ENCODE measurements around the gene CCDC6. TPM values are rescaled to one million over a fixed set of nuclear protein-coding genes. Genes with fewer than 3 reads are reported as not detected.

CCDC6 gene
- polyA plus RNA-seq, 1 donor from 2014 or later = 20.1 TPM

DNA sequence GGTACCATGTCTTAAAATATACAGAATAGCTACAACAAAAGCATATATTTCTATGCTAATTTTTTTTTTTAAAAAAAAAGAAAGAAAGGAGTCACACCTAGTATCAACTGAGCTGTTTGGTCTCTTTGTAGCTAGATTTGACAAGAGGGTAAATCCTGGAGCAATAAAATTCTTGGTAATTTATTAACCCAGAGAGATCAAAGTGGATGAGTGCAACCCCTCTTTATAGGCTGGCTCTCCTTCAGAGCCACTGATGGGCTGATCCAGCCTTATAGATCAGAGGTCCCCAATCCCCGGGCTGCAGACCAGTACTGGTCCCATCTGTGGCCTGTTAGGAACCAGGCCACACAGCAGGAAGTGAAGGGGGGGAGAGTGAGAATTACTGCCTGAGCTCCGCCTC is 133.3 kb downstream of the CCDC6 start:
- TF ChIP-seq, protein P1, sequence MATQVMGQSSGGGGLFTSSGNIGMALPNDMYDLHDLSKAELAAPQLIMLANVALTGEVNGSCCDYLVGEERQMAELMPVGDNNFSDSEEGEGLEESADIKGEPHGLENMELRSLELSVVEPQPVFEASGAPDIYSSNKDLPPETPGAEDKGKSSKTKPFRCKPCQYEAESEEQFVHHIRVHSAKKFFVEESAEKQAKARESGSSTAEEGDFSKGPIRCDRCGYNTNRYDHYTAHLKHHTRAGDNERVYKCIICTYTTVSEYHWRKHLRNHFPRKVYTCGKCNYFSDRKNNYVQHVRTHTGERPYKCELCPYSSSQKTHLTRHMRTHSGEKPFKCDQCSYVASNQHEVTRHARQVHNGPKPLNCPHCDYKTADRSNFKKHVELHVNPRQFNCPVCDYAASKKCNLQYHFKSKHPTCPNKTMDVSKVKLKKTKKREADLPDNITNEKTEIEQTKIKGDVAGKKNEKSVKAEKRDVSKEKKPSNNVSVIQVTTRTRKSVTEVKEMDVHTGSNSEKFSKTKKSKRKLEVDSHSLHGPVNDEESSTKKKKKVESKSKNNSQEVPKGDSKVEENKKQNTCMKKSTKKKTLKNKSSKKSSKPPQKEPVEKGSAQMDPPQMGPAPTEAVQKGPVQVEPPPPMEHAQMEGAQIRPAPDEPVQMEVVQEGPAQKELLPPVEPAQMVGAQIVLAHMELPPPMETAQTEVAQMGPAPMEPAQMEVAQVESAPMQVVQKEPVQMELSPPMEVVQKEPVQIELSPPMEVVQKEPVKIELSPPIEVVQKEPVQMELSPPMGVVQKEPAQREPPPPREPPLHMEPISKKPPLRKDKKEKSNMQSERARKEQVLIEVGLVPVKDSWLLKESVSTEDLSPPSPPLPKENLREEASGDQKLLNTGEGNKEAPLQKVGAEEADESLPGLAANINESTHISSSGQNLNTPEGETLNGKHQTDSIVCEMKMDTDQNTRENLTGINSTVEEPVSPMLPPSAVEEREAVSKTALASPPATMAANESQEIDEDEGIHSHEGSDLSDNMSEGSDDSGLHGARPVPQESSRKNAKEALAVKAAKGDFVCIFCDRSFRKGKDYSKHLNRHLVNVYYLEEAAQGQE (IDR thresholded peaks at IDR 0.05; ENCODE audit: borderline replicate concordance) = no peak
- no peak for TF ChIP-seq EZH2 (IDR thresholded peaks at IDR 0.05; ENCODE audit: borderline replicate concordance, insufficient read depth, low read length, poor library complexity, severe bottlenecking)
- no peak for TF ChIP-seq TAF1 (IDR thresholded peaks at IDR 0.05; ENCODE audit: low read depth)
- no peak for TF ChIP-seq MXI1 (conservative IDR thresholded peaks at IDR 0.05; ENCODE audit: poor library complexity, severe bottlenecking)
- no peak for TF ChIP-seq EP300 (conservative IDR thresholded peaks at IDR 0.05; ENCODE audit: poor library complexity, severe bottlenecking)
- no peak for TF ChIP-seq SMC3 (conservative IDR thresholded peaks at IDR 0.05; ENCODE audit: poor library complexity)
- TF ChIP-seq POLR2AphosphoS5 (IDR thresholded peaks at IDR 0.05) = no peak
- TF ChIP-seq, protein P2, sequence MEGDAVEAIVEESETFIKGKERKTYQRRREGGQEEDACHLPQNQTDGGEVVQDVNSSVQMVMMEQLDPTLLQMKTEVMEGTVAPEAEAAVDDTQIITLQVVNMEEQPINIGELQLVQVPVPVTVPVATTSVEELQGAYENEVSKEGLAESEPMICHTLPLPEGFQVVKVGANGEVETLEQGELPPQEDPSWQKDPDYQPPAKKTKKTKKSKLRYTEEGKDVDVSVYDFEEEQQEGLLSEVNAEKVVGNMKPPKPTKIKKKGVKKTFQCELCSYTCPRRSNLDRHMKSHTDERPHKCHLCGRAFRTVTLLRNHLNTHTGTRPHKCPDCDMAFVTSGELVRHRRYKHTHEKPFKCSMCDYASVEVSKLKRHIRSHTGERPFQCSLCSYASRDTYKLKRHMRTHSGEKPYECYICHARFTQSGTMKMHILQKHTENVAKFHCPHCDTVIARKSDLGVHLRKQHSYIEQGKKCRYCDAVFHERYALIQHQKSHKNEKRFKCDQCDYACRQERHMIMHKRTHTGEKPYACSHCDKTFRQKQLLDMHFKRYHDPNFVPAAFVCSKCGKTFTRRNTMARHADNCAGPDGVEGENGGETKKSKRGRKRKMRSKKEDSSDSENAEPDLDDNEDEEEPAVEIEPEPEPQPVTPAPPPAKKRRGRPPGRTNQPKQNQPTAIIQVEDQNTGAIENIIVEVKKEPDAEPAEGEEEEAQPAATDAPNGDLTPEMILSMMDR (IDR thresholded peaks at IDR 0.05; ENCODE audit: poor library complexity, severe bottlenecking) = no peak
- TF ChIP-seq RAD21 (conservative IDR thresholded peaks at IDR 0.05) = no peak
- Histone ChIP-seq H3F3A (ENCODE audit: insufficient read depth, low read length, poor library complexity, severe bottlenecking) (no peaks in the 10 kb centered on the region), H3K4me3 (ENCODE audit: low read length) (no peak overlapping the region), H4K20me1 (ENCODE audit: insufficient read depth) (no peaks in the 10 kb centered on the region), H3K27me3 (ENCODE audit: insufficient read depth, low read depth, low read length) (no peaks in the 10 kb centered on the region), H3K9me3 (ENCODE audit: low read length) (no peaks in the 10 kb centered on the region), H3K9me2 (ENCODE audit: insufficient read depth, low read length) (no peaks in the 10 kb centered on the region), H3K27ac (ENCODE audit: low read length) (no peak overlapping the region), H2AFZ (ENCODE audit: low read depth, low read length) (no peak overlapping the region), H3K36me3 (ENCODE audit: insufficient read depth, low read length) (no peaks in the 10 kb centered on the region), H3K9ac (ENCODE audit: low read length) (no peak overlapping the region), H3K79me2 (replicated peaks; ENCODE audit: insufficient read depth, low read length) (no peaks in the 10 kb centered on the region), H3K4me2 (ENCODE audit: low read length) (no peak overlapping the region)

DNA sequence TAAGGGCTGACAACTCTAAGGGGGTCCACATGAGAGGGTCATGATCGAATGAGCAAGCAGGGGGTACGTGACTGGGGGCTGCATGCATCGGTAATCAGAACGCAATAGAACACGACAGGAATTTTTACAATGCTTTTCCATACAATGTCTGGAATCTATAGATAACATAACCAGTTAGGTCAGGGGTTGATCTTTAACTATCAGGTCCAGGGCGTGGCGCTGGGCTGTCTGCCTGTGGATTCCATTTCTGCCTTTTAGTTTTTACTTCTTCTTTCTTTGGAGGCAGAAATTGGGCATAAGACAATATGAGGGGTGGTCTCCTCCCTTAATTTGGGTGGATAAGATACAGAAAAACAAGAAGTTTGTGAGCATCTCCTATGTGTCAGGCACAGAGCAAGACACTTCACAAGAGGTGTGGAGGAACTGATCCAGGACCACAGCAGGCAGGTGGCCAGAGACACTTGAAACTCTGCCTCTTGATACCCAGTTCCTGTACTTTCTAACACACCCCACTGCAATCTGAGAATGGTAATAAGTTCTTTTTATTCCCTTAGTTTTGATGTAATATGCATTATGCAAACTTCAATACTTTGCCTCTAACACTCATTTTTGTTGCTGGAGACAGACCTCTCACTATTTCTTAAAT is 135.1 kb downstream of the CCDC6 start:
- Histone ChIP-seq H3K27ac (ENCODE audit: low read length) (no peak overlapping the region), H3K36me3 (ENCODE audit: insufficient read depth, low read length) (no peaks in the 10 kb centered on the region), H3K4me3 (ENCODE audit: low read length) (no peak overlapping the region), H3K9me2 (ENCODE audit: insufficient read depth, low read length) (no peaks in the 10 kb centered on the region), H3K9me3 (ENCODE audit: low read length) (no peaks in the 10 kb centered on the region), H3K9ac (ENCODE audit: low read length) (no peak overlapping the region), H3K27me3 (ENCODE audit: insufficient read depth, low read depth, low read length) (no peaks in the 10 kb centered on the region), H4K20me1 (ENCODE audit: insufficient read depth) (no peaks in the 10 kb centered on the region), H3K79me2 (replicated peaks; ENCODE audit: insufficient read depth, low read length) (no peaks in the 10 kb centered on the region), H2AFZ (ENCODE audit: low read depth, low read length) (no peak overlapping the region), H3F3A (ENCODE audit: insufficient read depth, low read length, poor library complexity, severe bottlenecking) (no peaks in the 10 kb centered on the region), H3K4me2 (ENCODE audit: low read length) (no peak overlapping the region)
- TF ChIP-seq, protein P2 (IDR thresholded peaks at IDR 0.05; ENCODE audit: poor library complexity, severe bottlenecking) = no peak
- TF ChIP-seq MXI1 (conservative IDR thresholded peaks at IDR 0.05; ENCODE audit: poor library complexity, severe bottlenecking) (no peak), TAF1 (IDR thresholded peaks at IDR 0.05; ENCODE audit: low read depth) (no peak), RAD21 (conservative IDR thresholded peaks at IDR 0.05) (no peak), POLR2AphosphoS5 (IDR thresholded peaks at IDR 0.05) (no peak), SMC3 (conservative IDR thresholded peaks at IDR 0.05; ENCODE audit: poor library complexity) (no peak), EP300 (conservative IDR thresholded peaks at IDR 0.05; ENCODE audit: poor library complexity, severe bottlenecking) (no peak)
- TF ChIP-seq, protein P1 (IDR thresholded peaks at IDR 0.05; ENCODE audit: borderline replicate concordance) = no peak

All from neural cell (in vitro differentiated cells).